Loucy (cell line): ENCODE data around the gene CARS2.

Experiments
- H2AFZ ChIP-seq: fragments of 200-600 bp; sonication (generic); 2 replicates; pipeline ENCODE4 v1.6.0; 2016; ENCODE audit warnings: antibody characterized with exemption, mild to moderate bottlenecking, low read length, moderate library complexity
- H3F3A ChIP-seq: fragments of 200-600 bp; 2 replicates; pipeline ENCODE4 v1.6.0; 2016; ENCODE audit warnings: antibody characterized with exemption, low read depth, mild to moderate bottlenecking
- H3K27me3 ChIP-seq: fragments of 200-600 bp; sonication (generic); 2 replicates; pipeline ENCODE4 v1.6.1; 2014; ENCODE audit warnings: low read length, mild to moderate bottlenecking; ENCODE audit not compliant: insufficient read depth, poor library complexity, severe bottlenecking
- H3K36me3 ChIP-seq: fragments of 200-600 bp; sonication (generic); 2 replicates; pipeline ENCODE4 v1.6.1; 2016; ENCODE audit warnings: low read length; ENCODE audit not compliant: insufficient read depth
- H3K4me1 ChIP-seq: fragments of 200-600 bp; sonication (generic); 2 replicates; pipeline ENCODE4 v1.5.1; 2014; ENCODE audit warnings: low read length, mild to moderate bottlenecking; ENCODE audit not compliant: insufficient read depth, poor library complexity, severe bottlenecking
- H3K4me2 ChIP-seq: fragments of 200-600 bp; sonication (generic); 2 replicates; pipeline ENCODE4 v1.6.0; 2014; ENCODE audit warnings: antibody characterized with exemption, low read length, low read depth, mild to moderate bottlenecking; ENCODE audit not compliant: poor library complexity, severe bottlenecking
- H3K4me3 ChIP-seq: fragments of 200-600 bp; sonication (generic); 2 replicates; pipeline ENCODE4 v1.5.1; 2014; ENCODE audit warnings: low read length, mild to moderate bottlenecking, mixed read lengths; ENCODE audit not compliant: poor library complexity, severe bottlenecking
- H3K79me2 ChIP-seq: fragments of 200-600 bp; sonication (generic); 2 replicates; pipeline ENCODE4 v1.6.1; 2014; ENCODE audit warnings: low read length; ENCODE audit not compliant: insufficient read depth
- H3K9ac ChIP-seq: fragments of 200-600 bp; sonication (generic); 2 replicates; pipeline ENCODE4 v1.6.0; 2014; ENCODE audit warnings: mild to moderate bottlenecking, low read depth, low read length, moderate library complexity; ENCODE audit not compliant: poor library complexity, severe bottlenecking
- H3K9me2 ChIP-seq: fragments of 200-600 bp; sonication (generic); replicated peaks from 2 replicates; pipeline ENCODE4 v1.6.1; 2016; ENCODE audit warnings: low read depth, low read length, mixed read lengths
- H3K9me3 ChIP-seq: fragments of 200-600 bp; sonication (generic); 2 replicates; pipeline ENCODE4 v1.6.1; 2014; ENCODE audit warnings: mild to moderate bottlenecking, antibody characterized with exemption, low read length, low read depth; ENCODE audit not compliant: insufficient read depth
- H4K20me1 ChIP-seq: fragments of 200-600 bp; sonication (generic); 2 replicates; pipeline ENCODE4 v1.6.0; 2014; ENCODE audit warnings: antibody characterized with exemption, low read length, mild to moderate bottlenecking; ENCODE audit not compliant: insufficient read depth, poor library complexity, severe bottlenecking
- CTCF ChIP-seq: fragments of 200-600 bp; sonication (generic); conservative IDR thresholded peaks from 2 replicates; pipeline ENCODE4 v1.5.1; 2014; ENCODE audit warnings: mild to moderate bottlenecking, antibody characterized with exemption, low read length
- EZH2phosphoT487 ChIP-seq: fragments of 200-600 bp; IDR thresholded peaks from 2 replicates; pipeline ENCODE4 v1.6.1; 2018; ENCODE audit warnings: antibody characterized with exemption, mild to moderate bottlenecking, moderate library complexity, borderline replicate concordance

CARS2 gene

DNA sequence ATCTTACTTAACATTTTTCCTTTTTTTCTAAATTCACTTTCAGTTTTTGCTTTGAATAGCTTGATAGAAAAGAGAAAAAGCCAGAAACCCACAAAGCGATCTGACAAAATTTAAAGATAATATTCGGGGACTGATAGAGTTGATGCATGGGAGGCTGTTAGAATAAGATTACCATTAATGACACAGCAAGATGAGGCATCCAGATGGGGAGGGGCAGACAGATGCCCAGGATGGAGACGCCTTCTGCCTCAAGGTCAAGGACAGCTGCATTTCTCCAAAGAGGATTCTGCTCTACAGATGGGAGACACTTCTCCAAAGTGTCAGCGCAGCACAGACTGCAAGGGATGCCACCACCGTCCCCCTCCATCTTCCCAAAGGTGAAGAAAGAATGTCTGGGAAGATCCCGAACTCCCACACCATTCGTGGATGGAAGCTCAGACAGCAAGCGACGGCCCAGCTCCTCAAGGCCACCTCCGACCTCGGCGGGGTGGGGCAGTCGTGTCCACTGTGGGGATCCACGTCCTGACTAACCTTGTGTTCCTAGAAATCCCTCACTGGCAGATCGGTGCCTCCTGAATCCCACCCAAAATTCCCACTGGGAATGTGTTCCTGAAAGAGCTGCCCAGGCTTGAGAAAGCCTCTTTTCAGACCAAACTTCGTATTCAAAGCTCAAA is 57.6 kb downstream of the CARS2 start:
- TF ChIP-seq CTCF = no peak
- no peak for TF ChIP-seq EZH2phosphoT487

GRCh38 chr13:110647365-110647737 is 58.6 kb downstream of the CARS2 start:
- Histone ChIP-seq H3K79me2 (no peaks in the 10 kb centered on the region), H3K4me3 (no peak overlapping the region), H2AFZ (no peak overlapping the region), H3K36me3 (peaks cover 53% of the 10 kb centered on the region; the same call in 1 of the 2 replicates), H3K9ac (no peak overlapping the region), H3K9me2 (no peaks in the 10 kb centered on the region), H3K9me3 (no peaks in the 10 kb centered on the region), H3K27me3 (no peaks in the 10 kb centered on the region), H3F3A (no peaks in the 10 kb centered on the region), H4K20me1 (no peaks in the 10 kb centered on the region), H3K4me2 (no peak overlapping the region), H3K4me1 (no peaks in the 10 kb centered on the region)
- TF ChIP-seq EZH2phosphoT487 (no peak), CTCF (no peak)

More for the DNA sequence above, 57.6 kb downstream of the CARS2 start:
- H3K27me3 ChIP-seq = no peaks in the 10 kb centered on the region
- no peaks in the 10 kb centered on the region for H3K79me2 ChIP-seq
- H2AFZ ChIP-seq = no peak overlapping the region
- no peak overlapping the region for H3K4me2 ChIP-seq
- no peaks in the 10 kb centered on the region for H3K4me1 ChIP-seq
- H3K9me2 ChIP-seq = no peaks in the 10 kb centered on the region
- H3K4me3 ChIP-seq = no peak overlapping the region
- no peaks in the 10 kb centered on the region for H3F3A ChIP-seq
- no peaks in the 10 kb centered on the region for H3K9me3 ChIP-seq
- H4K20me1 ChIP-seq = no peaks in the 10 kb centered on the region
- peaks cover 49% of the 10 kb centered on the region; the same call in 1 of the 2 replicates for H3K36me3 ChIP-seq
- no peak overlapping the region for H3K9ac ChIP-seq

DNA sequence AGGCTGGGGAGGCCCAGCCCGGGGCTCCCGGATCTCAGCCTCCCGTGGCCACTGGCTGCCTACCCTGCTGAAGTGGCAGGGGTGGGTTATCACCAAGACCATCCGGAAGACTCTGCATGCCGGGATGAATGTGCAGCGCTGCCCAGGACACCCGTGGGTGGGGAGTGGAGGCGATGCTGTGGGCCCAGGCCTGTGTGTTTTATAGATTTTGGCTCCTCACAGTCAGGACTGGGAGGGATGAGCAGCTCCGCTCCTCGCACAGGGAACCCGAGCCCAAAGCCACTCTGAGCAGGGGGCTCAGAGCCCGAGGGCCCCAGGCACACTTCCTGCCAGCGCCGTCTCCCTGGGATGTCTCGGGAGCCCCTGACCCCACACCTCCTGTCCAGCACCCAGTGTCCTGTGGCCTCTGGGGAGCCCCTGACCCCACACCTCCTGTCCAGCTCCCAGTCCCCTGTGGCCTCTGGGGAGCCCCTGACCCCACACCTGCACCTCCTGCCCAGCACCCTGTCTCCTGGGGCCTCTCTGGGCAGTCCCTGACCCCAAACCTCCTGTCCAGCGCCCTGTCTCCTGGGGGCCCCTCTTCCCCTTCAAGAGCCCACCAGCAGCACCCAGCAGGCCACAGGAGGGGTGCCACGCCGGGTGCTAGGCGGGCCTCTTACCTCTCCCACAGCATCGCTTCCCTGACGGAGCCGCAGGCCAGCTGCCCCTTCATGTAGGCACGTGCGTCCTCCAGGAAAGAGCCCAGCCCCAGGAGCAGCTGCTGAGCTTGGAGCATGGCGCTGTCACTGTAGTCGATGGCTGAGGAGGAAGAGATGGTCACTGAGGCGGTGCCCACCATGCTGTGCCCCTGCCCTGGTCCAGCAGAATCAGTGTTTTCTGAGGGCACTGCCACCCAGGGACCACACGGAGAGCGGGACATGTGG is 59.2 kb downstream of the CARS2 start:
- Histone ChIP-seq H3K27me3 (no peaks in the 10 kb centered on the region), H4K20me1 (no peaks in the 10 kb centered on the region), H3K79me2 (no peaks in the 10 kb centered on the region), H3K4me1 (no peaks in the 10 kb centered on the region), H2AFZ (no peak overlapping the region), H3K9me2 (no peaks in the 10 kb centered on the region), H3K4me2 (no peak overlapping the region), H3K9me3 (no peaks in the 10 kb centered on the region), H3F3A (no peaks in the 10 kb centered on the region), H3K4me3 (no peak overlapping the region), H3K9ac (no peak overlapping the region), H3K36me3 (peaks cover 54% of the 10 kb centered on the region; the same call in 1 of the 2 replicates)
- no peak for TF ChIP-seq EZH2phosphoT487
- TF ChIP-seq CTCF = no peak
